Ascending aorta (tissue), 2 donors: ENCODE data around the gene CNN3. TPM values are rescaled to one million over a fixed set of nuclear protein-coding genes. Genes with fewer than 3 reads are reported as not detected.

Source experiments
- DNase-seq, 2 donors: peaks; one replicate each; pipeline ENCODE4 v3.0.0-alpha.2; 2019; ENCODE audit warnings: low spot score in 2 of 2
- H3K27ac ChIP-seq, 2 donors: fragments of 200-600 bp; sonication (generic); one replicate each; pipeline ENCODE4 v1.5.1; 2016 to 2017; ENCODE audit warnings: mild to moderate bottlenecking in 1 of 2
- H3K27me3 ChIP-seq: fragments of 200-600 bp; sonication (generic); one replicate; pipeline ENCODE4 v1.5.1; 2017
- H3K36me3 ChIP-seq, 2 donors: fragments of 200-600 bp; sonication (generic); one replicate each; pipeline ENCODE4 v1.5.1; 2016
- H3K4me1 ChIP-seq, 2 donors: fragments of 200-600 bp; sonication (generic); one replicate each; pipeline ENCODE4 v1.5.1; 2016 to 2017; ENCODE audit warnings: mild to moderate bottlenecking in 1 of 2
- H3K4me3 ChIP-seq, 2 donors: fragments of 200-600 bp; sonication (generic); one replicate each; pipeline ENCODE4 v1.5.1; 2016 to 2017; ENCODE audit warnings: mild to moderate bottlenecking in 1 of 2
- H3K9me3 ChIP-seq, 2 donors: fragments of 200-600 bp; sonication (generic); one replicate each; pipeline ENCODE4 v1.5.1; 2016
- intact Hi-C: fragments of 100-400 bp; cut with DNase I; formaldehyde crosslinking; loops from one replicate; pipeline ENCODE4 v1.15.1; 2023
- total RNA-seq: library from RNA; depleted of rRNA; stranded (reverse); fragments of >200 nt; gene quantifications from one replicate; pipeline ENCODE4 v1.1.0, GENCODE V29; 2016
- TF ChIP-seq, protein P1 (sequence below), 3 experiments: fragments of 200-600 bp in 2 of 3; fragments of 450-650 bp in 1 of 3; sonication (generic) in 2 of 3; IDR thresholded peaks; one replicate each; pipeline ENCODE4 v1.5.1; 2016 to 2019; ENCODE audit warnings: antibody characterized with exemption in 3 of 3, mild to moderate bottlenecking in 1 of 3, moderate library complexity in 1 of 3

Gene CNN3
- total RNA-seq, 1 donor from 2014 or later, result 362 TPM

- intact Hi-C loops, result loop anchor here (2.0 to 5.0 kb wide), 3 partner anchors 44 to 108 kb away; partner anchors contain the start of gene CNN3
- Histone ChIP-seq H3K27ac (peak overlapping the region in 1 of 2 donors; percentile 51), H3K36me3 (no peaks in the 10 kb centered on the region), H3K27me3 (no peaks in the 10 kb centered on the region), H3K4me3 (no peak overlapping the region), H3K4me1 (peaks cover 6 to 17% of the 10 kb centered on the region in 2 donors), H3K9me3 (no peaks in the 10 kb centered on the region)
- TF ChIP-seq, protein P1, sequence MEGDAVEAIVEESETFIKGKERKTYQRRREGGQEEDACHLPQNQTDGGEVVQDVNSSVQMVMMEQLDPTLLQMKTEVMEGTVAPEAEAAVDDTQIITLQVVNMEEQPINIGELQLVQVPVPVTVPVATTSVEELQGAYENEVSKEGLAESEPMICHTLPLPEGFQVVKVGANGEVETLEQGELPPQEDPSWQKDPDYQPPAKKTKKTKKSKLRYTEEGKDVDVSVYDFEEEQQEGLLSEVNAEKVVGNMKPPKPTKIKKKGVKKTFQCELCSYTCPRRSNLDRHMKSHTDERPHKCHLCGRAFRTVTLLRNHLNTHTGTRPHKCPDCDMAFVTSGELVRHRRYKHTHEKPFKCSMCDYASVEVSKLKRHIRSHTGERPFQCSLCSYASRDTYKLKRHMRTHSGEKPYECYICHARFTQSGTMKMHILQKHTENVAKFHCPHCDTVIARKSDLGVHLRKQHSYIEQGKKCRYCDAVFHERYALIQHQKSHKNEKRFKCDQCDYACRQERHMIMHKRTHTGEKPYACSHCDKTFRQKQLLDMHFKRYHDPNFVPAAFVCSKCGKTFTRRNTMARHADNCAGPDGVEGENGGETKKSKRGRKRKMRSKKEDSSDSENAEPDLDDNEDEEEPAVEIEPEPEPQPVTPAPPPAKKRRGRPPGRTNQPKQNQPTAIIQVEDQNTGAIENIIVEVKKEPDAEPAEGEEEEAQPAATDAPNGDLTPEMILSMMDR (IDR thresholded peaks at IDR 0.05), result no peak
- DNase-seq, result no peak
These were observed 43.9 kb upstream of the CNN3 start for GRCh38 chr1:94970783-94971182.

GRCh38 chr1:94969137-94969536 is 42.2 kb upstream of the CNN3 start:
- intact Hi-C loops, result no loop called here

DNA sequence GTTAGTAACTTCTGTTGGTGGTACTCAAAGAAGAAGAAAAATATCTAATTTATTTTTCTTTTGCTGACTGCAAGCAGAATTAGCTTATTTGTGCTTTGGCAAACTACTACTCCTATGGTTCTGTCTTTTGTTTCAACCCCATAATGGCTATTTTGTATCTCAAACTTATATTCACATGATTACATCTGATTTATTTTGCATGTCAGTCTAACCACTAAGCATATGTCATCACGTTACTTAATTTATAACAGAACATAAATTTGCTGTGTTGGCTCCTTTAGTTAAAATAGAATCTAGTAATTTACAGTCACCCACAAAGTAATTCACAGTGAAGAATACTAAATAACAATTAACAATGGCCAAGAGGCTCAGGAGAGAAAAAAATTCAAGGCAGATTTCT is 39.1 kb upstream of the CNN3 start:
- no peak for DNase-seq
- Histone ChIP-seq H3K36me3 (no peaks in the 10 kb centered on the region), H3K27me3 (no peaks in the 10 kb centered on the region), H3K4me3 (no peak overlapping the region), H3K4me1 (peaks cover 0 to 11% of the 10 kb centered on the region in 2 donors), H3K9me3 (no peaks in the 10 kb centered on the region), H3K27ac (no peak overlapping the region)
- TF ChIP-seq, protein P1 (IDR thresholded peaks at IDR 0.05), result no peak
- intact Hi-C loops, result no loop called here

More at GRCh38 chr1:94969137-94969536, 42.2 kb upstream of the CNN3 start:
- Histone ChIP-seq H3K27ac (no peak overlapping the region), H3K4me1 (peaks cover 6 to 17% of the 10 kb centered on the region in 2 donors), H3K27me3 (no peaks in the 10 kb centered on the region), H3K36me3 (no peaks in the 10 kb centered on the region), H3K9me3 (no peaks in the 10 kb centered on the region), H3K4me3 (no peak overlapping the region)
- no peak for DNase-seq
- TF ChIP-seq, protein P1 (IDR thresholded peaks at IDR 0.05), result no peak

- no peaks in the 10 kb centered on the region for H3K36me3 ChIP-seq
- no peak overlapping the region for H3K4me3 ChIP-seq
- peaks cover 0 to 6% of the 10 kb centered on the region in 2 donors for H3K4me1 ChIP-seq
- TF ChIP-seq, protein P1 (IDR thresholded peaks at IDR 0.05), result no peak
- no peak for DNase-seq
- no peak overlapping the region for H3K27ac ChIP-seq
- intact Hi-C loops, result no loop called here
- H3K9me3 ChIP-seq, result no peaks in the 10 kb centered on the region
- no peaks in the 10 kb centered on the region for H3K27me3 ChIP-seq
These were observed 37.0 kb upstream of the CNN3 start for GRCh38 chr1:94963864-94964263.

DNA sequence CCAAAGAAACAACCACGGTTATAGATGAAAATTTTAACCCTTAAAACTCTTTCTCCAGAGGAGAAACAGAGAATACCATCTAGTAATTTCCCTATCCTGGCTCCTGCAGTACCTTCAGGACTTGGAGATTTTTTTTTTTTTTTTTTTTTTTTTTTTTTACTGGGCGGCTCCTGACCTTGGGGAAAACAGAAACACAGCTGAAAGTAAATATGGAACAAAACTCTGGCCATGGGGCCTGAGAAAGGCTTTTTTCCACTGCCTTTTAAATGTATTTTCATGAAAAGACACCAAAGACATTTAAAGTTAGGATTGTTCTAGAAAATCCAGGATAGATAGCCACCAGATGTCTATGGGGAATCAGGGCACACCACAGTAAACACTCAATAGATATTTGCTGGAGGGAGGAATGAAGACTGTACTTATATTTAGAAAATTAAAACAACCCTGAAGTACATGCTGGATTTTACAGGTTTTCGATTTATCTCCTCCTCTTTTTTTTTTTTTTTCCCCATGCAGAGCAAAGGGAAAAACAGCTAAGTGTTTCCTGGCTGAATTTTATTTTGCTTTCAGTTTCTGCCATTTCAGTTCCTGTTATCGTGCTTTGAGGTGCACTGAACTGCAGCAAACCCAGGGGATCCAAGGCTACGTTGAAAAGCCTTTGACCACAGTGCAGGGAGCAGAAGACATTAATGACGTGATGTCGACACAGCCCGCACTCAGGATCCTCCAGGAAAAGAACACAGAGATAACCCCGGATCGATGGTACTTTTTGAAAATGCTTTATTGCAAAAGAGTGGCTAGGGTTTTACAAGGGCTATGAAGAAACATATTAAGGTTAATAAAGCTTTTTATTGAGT is 35.7 kb upstream of the CNN3 start:
- H3K27me3 ChIP-seq, result no peaks in the 10 kb centered on the region
- peaks cover 0 to 6% of the 10 kb centered on the region in 2 donors for H3K4me1 ChIP-seq
- TF ChIP-seq, protein P1 (IDR thresholded peaks at IDR 0.05), result no peak
- intact Hi-C loops, result no loop called here
- no peak for DNase-seq
- peak overlapping the region in 1 of 2 donors; percentile 29 for H3K27ac ChIP-seq
- H3K4me3 ChIP-seq, result peak overlapping the region; percentile 35 to 62
- H3K9me3 ChIP-seq, result no peaks in the 10 kb centered on the region
- no peaks in the 10 kb centered on the region for H3K36me3 ChIP-seq
